Activated CD4-positive, CD25-positive, alpha-beta regulatory T cell (primary cell): ENCODE measurements around the gene TENT5C.

ENCODE experiments used
- DNase-seq, 4 experiments: peaks; one replicate each; lab custom pipeline; 2025; lab: John Stamatoyannopoulos, UW

Gene TENT5C

GRCh38 chr1:117656202-117656641, 50.4 kb downstream of the TENT5C start:
- peak in 3 of 4 experiments; percentile 36 to 50 (median 41) for DNase-seq

- DNase-seq: no peak
Measured at GRCh38 chr1:117657031-117657430, 51.2 kb downstream of the TENT5C start.

GRCh38 chr1:117657949-117658660, 52.3 kb downstream of the TENT5C start:
- DNase-seq: no peak

GRCh38 chr1:117658676-117659075, 52.8 kb downstream of the TENT5C start:
- DNase-seq: peak in 3 of 4 experiments; percentile 13 to 54 (median 51)

GRCh38 chr1:117659550-117660270, 53.9 kb downstream of the TENT5C start:
- no peak for DNase-seq

- no peak for DNase-seq
Measured at GRCh38 chr1:117660271-117660965, 54.6 kb downstream of the TENT5C start.

GRCh38 chr1:117661027-117661426, 55.2 kb downstream of the TENT5C start:
- no peak for DNase-seq

GRCh38 chr1:117662667-117663066, 56.8 kb downstream of the TENT5C start:
- no peak for DNase-seq

GRCh38 chr1:117663156-117663902, 57.5 kb downstream of the TENT5C start:
- DNase-seq: no peak

GRCh38 chr1:117664314-117664713, 58.5 kb downstream of the TENT5C start:
- DNase-seq: peak in 3 of 4 experiments; percentile 9 to 37 (median 25)

- DNase-seq: no peak
Measured at GRCh38 chr1:117665556-117666270, 59.9 kb downstream of the TENT5C start.

GRCh38 chr1:117669572-117669971, 63.7 kb downstream of the TENT5C start:
- no peak for DNase-seq

- DNase-seq: no peak
Measured at GRCh38 chr1:117670976-117671780, 65.3 kb downstream of the TENT5C start.

GRCh38 chr1:117671781-117672501, 66.1 kb downstream of the TENT5C start:
- no peak for DNase-seq

- no peak for DNase-seq
Measured at GRCh38 chr1:117672756-117673155, 66.9 kb downstream of the TENT5C start.

- no peak for DNase-seq
Measured at GRCh38 chr1:117673405-117673804, 67.6 kb downstream of the TENT5C start.

- DNase-seq: peak in 3 of 4 experiments; percentile 6 to 16 (median 15)
Measured at GRCh38 chr1:117674521-117675400, 68.9 kb downstream of the TENT5C start.

- DNase-seq: no peak
Measured at GRCh38 chr1:117675907-117676430, 70.1 kb downstream of the TENT5C start.
